HG03460 (cell line): ENCODE measurements around the gene MROH7.
"Not testable (repeated sequence)": the region's sequence is repeated elsewhere in the genome, so short reads cannot be mapped to it uniquely, and the experiment has no call there.

Experiments
- ATAC-seq: cut with Tn5 transposase; IDR thresholded peaks from one replicate; pipeline ENCODE4 v1.9.1; 2021; ENCODE audit not compliant: unreplicated experiment

MROH7 gene

GRCh38 chr1:54609301-54609921, 32.2 kb upstream of the MROH7 start:
- ATAC-seq, result no peak

- no peak for ATAC-seq
Observed at GRCh38 chr1:54610048-54610447, 31.5 kb upstream of the MROH7 start.

DNA sequence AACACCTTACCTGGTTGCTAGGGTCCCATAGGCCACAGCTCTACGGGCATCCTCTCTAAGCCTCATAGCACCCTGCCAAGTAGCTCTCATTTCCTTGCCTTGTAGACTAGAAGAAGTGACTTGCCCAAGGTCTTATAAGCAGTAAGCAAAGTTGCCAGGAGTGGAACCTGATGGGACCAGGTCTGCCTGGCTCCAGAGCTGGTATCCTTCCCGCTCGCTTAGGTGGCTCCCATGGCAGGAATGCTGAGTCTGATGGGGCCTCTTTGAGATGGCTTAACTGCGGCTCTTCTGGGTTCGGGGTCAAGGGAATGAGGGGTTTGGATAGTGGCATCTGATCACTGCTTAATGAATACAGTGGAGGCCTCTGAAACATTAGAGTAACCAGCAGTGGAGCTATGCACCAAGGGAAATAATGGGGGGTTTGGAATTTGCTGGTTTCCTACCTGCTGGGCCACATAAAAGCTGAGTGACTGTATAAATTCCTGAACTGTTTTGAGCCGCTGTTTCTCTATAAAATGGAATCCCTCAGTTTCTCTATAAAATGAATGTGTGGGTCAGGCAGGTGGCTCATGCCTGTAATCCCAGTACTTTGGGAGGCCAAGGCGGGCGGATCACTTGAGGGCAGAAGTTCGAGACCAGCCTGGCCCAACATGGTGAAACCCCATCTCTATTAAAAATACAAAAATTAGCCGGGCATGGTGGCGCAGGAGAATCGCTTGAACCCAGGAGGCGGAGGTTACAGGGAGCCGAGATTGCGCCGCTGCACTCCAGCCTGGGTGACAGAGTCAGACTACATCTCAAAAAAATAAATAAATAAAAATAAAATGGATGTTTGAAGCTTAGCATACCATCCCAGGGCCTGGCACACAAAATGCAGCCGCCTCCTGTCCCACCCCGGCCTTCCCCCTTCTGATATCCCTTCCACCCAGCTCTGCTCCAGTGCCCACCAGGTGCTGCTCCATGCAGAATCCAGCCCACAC, 30.7 kb upstream of the MROH7 start:
- ATAC-seq, result no peak

DNA sequence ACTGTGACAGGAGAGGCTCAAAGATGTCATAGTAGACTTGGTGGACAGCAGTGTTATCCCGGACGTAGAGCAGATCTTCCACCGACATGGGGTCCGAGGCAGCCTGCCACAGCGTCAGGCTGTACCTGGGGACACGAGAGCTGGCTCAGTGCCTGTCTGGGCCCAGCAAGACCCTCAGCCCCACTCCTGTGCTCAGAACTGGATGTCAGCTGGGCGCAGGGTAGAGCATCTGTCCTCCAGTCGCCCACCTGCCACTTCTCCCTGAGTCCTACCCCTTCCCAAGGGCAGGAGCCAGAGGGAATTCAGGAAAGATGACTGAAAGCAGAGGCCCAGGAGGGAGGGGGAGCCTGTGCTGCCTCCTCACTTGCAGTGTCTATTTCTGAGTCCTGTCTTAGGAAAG, 30.0 kb upstream of the MROH7 start:
- no peak for ATAC-seq

GRCh38 chr1:54614024-54614423, 27.6 kb upstream of the MROH7 start:
- ATAC-seq, result no peak

DNA sequence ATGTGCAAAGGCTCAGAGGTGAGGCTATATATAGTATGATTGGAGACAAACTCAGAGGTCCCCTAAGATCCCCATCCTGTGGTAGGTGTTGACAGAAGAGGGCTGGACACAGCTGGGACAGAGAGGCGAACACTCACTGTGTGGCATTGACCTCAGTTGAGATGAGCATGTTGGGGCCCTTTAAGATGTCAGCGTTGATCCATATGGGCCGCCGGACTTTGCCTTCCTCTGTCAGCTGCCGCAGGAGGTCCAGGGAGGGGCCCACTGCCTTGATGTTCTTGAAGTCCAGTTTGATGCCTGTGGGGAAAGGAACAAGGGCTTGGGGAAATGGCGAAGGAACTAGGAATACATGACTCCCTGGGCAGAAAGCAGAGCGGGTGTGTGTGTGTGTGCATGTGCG, 27.0 kb upstream of the MROH7 start:
- no peak for ATAC-seq

- ATAC-seq, result no peak
Observed at GRCh38 chr1:54615531-54616279, 25.9 kb upstream of the MROH7 start.

DNA sequence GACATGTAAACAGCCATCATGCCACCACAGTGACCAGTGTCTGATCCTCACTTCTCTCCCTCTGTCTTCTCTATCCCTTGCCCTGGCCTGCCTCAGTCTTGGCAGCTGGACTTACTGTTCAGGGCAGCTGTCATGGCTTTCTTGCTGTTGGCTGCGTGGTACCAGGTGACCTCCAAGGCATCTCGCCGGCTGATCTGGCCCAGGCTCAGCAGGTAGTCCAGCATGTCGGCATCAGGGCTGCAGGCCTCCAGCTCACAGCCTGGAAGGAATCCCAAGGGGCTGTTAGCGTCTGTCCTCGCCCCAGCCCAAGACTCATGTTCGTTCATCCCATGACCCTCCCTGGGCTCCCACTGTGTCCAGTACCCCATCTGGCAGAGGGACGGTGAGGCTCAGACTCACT, 21.8 kb upstream of the MROH7 start:
- ATAC-seq, result no peak

GRCh38 chr1:54623216-54624007, 18.2 kb upstream of the MROH7 start, which contains the start of gene FAM151A:
TSS of gene FAM151A (minus strand) at chr1:54623525. CDS start at chr1:54623395, 130 bp downstream.
- ATAC-seq, result no peak

DNA sequence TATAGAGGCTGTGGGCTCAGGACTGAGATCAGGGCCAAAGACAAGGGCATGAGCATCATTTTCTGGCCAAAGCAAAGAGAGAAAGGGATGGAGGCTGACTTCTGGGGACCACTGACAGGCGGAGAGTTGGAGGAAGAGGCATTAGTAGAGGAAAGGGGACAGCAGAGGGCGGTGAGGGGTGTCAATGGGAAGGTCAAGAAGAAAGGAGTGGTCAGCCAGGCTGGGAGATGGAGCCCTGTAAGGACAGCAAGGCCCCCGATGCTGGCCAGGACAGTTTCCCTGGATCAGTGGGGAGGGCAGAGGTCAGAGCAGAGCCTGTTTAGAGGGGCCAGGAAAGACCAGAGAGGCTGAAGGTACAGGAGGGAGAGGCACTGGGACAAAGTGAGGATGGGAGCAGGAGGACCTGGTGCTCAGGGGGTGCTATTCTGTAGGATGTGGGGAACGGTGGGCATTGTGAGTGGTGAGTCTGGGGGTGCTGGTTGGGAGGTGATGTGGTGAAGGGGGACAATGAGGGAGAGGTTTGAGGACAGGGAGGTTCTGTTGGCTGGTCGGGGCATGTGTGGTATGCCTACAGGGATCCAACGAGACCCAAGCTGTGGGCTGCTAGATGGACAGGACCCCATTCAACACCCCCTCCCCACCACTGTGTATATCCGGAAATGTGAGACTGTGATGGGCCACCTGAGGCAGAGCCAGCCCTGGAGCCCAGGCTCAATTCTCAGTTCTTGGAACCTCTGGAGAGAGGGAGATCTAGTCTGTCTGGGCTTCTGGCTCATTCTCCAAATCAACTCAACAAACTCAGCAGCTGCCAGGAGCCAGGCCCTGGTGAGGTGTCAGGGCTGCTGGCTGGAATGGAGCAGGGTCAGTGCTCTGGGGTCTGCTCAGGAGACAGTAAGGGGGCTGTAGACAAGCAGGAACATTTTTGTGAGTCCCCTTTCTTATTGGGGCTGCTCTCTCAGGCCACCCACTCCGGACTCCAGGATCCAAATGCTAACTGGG, 16.8 kb upstream of the MROH7 start:
- ATAC-seq, result no peak

GRCh38 chr1:54627196-54627595, 14.4 kb upstream of the MROH7 start:
- ATAC-seq, result no peak

- not testable (repeated sequence) for ATAC-seq
Observed at GRCh38 chr1:54635804-54636203, 5.8 kb upstream of the MROH7 start.

DNA sequence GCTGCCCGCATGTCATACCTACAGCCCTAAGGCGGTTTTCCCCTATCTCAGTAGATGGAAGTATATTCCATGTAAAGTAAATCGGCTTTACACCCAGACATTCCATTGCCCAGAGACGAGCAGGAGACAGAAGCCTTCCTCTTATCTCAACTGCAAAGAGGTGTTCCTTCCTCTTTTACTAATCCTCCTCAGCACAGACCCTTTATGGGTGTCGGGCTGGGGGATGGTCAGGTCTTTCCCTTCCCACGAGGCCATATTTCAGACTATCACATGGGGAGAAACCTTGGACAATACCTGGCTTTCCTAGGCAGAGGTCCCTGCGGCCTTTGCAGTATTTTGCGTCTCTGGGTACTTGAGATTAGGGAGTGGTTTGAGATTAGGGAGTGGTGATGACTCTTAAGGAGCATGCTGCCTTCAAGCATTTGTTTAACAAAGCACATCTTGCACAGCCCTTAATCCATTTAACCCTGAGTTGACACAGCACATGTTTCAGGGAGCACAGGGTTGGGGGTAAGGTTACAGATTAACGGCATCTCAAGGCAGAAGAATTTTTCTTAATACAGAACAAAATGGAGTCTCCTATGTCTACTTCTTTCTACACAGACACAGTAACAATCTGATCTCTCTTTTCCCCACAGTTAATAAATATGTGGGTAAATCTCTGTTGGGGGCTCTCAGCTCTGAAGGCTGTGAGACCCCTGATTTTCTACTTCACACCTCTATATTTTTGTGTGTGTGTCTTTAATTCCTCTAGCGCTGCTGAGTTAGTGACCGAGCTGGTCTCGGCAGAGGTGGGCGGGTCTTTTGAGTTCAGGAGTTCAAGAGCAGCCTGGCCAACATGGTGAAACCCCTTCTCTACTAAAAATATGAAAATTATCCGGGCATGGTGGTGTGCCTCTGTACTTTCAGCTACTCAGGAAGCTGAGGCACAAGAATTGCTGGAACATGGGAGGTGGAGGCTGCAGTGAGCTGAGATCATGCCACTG, 4.8 kb upstream of the MROH7 start:
- not testable (repeated sequence) for ATAC-seq

DNA sequence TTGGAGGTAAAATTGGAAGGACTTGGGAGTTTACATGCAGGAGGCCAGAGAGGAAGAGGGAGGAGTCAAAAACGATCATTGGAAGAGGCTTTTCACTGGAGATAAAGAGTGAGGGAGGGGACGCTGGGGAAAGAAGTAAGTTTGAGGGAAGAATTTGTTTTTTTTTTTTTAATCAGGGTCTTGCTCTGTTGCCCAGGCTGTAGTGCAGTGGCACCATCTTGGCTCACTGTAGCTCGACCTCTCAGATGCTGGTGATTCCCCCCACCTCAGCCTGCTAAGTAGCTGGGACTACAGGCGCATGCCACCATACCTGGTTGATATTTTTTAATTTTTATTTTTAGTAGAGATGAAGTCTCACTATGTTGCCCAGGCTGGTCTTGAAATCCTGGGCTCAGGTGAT, 1.2 kb upstream of the MROH7 start:
- no peak for ATAC-seq

DNA sequence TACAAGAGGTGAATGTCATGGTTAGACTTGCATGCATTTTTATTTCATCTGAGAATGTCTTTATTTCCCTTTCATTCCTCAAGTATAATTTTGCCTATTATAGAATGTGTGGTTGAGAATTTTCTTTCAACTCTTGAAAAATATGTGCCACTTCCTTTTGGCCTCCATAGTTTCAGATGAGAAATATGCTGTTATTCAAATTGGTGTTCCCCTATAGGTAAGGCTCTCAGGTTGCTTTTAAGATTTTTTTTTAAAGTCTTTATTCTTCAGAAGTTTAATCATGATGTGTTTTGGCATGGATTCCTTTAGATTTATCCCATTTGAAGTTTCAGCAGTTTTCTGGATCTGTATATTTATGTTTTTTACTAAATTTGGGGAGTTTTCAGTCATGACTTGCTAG, 2.1 kb downstream of the MROH7 start:
- ATAC-seq, result no peak

- no peak for ATAC-seq
Observed at GRCh38 chr1:54645806-54646676, 4.5 kb downstream of the MROH7 start.

DNA sequence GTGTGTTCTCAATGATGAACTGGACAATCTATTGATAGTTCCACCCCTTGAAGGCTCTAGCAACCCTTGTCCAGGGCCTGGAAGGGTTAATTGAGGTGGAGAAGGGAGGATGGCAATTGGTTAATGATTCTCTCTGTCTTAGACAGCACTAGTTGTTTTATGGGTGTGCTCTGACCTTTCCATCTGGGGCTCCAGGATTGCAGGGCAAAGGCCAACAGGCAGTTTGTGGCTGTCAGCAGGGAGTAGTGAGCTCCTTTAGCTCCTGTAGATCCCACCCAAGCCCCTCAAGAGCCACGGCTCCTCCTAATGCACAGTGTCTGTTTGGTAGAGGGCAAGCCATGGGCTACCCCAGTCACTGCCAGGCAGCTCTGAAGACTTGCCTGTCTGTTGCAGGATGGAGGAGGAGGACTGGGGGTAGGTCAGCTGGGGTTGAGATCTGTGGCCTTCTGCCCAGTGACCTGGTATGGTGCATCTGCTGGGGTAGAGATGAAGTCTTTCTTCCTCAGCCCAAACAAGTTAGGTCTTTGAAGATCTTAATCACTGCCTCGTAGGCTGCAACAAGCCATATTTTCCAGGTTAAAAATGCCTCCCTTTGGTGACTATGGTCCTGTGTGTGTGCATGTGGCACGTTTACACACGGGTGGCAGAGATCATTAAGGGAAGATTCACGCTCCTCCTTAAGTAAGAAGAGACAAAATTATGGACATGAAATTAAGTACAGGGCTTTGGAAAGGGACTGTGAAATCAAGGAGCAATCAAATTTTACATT, 7.7 kb downstream of the MROH7 start:
- no peak for ATAC-seq
